Mucosa of stomach (tissue), 1 donor: ENCODE data around the gene MAGOHB.
"Not testable (repeated sequence)": the region's sequence is repeated elsewhere in the genome, so short reads cannot be mapped to it uniquely, and the experiment has no call there.

Experiments
- H3K27me3 ChIP-seq: one replicate; pipeline ENCODE4 v1.7.0; 2013; ENCODE audit warnings: mild to moderate bottlenecking, low read length; ENCODE audit not compliant: control insufficient read depth, insufficient read depth
- H3K36me3 ChIP-seq: one replicate; pipeline ENCODE4 v1.7.0; 2013; ENCODE audit warnings: low read length; ENCODE audit not compliant: control insufficient read depth, insufficient read depth
- H3K4me1 ChIP-seq: one replicate; pipeline ENCODE4 v1.7.0; 2013; ENCODE audit warnings: mild to moderate bottlenecking, low read length; ENCODE audit not compliant: control insufficient read depth, insufficient read depth
- H3K4me3 ChIP-seq: one replicate; pipeline ENCODE4 v1.7.0; 2013; ENCODE audit warnings: low read length
- H3K9ac ChIP-seq: one replicate; pipeline ENCODE4 v1.7.0; 2013; ENCODE audit warnings: mild to moderate bottlenecking, low read length, moderate library complexity
- H3K9me3 ChIP-seq: one replicate; pipeline ENCODE4 v1.7.0; 2013; ENCODE audit warnings: mild to moderate bottlenecking, low read length, moderate library complexity; ENCODE audit not compliant: control insufficient read depth
- donor health status: Pancreatic carcinoma.

Gene MAGOHB

DNA sequence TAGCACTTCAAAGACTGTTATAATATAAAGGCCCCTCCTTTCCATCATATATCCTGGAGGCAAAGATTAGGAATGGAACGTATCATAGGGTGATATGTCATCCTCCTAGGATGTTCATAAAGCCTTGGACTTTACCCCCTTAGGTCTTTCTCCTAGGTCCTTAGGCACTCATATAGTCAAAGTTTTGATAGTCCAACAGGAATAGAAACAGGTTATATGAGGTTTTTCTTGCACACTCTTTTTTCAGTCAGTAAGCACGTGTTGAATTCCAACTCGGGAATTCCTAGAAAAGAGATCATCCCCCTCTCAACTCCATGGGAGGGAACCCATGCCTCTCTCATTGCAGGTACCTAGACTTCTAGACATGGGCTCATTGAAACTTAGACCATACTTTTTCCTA lies 20.1 kb upstream of the MAGOHB start:
- H3K27me3 ChIP-seq: no peaks in the 10 kb centered on the region

DNA sequence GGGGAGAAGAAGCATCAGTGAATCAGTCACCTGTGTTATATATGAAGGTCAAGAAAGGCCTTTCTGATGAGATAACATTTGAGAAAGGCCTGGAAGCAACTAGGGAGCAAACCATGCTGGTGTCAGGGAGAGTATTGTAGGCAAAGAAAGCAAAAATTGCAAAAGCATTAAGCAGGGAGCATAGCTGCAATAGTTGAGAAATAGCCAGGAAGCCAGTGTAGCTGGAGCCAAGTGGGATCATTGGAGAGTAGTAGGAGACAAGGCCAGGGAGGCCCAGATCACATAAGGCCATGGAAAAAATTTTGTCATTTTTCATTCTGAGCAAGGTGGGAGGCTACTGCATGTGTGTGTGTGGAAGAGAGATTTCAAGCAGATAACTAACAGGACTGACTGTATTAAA lies 18.8 kb upstream of the MAGOHB start:
- H3K36me3 ChIP-seq: no peaks in the 10 kb centered on the region
- H3K9ac ChIP-seq: no peak overlapping the region
- H3K4me1 ChIP-seq: peaks cover 33% of the 10 kb centered on the region
- H3K9me3 ChIP-seq: no peaks in the 10 kb centered on the region
- H3K4me3 ChIP-seq: no peak overlapping the region
- H3K27me3 ChIP-seq: no peaks in the 10 kb centered on the region

More for the DNA sequence above, 20.1 kb upstream of the MAGOHB start:
- no peak overlapping the region for H3K4me3 ChIP-seq
- H3K36me3 ChIP-seq: no peaks in the 10 kb centered on the region
- no peaks in the 10 kb centered on the region for H3K9me3 ChIP-seq
- no peak overlapping the region for H3K9ac ChIP-seq
- H3K4me1 ChIP-seq: peaks cover 44% of the 10 kb centered on the region

DNA sequence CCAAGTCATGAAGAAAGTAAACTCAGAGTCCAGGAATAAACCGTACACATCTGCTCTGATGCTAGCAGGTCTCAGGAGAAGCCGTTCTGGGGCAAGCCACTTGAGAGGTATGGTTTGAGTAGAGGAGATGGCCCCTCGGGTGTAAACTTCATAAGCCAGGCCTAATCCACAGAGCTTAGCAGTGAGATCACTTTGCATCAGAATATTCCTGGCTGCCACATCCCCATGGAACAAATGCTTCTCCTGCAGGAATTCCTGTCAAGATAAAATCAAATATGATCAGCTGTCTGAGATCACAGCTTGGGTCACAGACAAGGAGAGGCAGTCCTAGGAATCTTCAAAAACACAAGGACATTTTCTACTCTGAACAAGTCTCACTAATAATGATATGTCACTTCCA lies 11.2 kb upstream of the MAGOHB start:
- Histone ChIP-seq H3K4me1 (no peaks in the 10 kb centered on the region), H3K4me3 (no peak overlapping the region), H3K36me3 (no peaks in the 10 kb centered on the region), H3K9me3 (no peaks in the 10 kb centered on the region), H3K27me3 (no peaks in the 10 kb centered on the region), H3K9ac (no peak overlapping the region)

DNA sequence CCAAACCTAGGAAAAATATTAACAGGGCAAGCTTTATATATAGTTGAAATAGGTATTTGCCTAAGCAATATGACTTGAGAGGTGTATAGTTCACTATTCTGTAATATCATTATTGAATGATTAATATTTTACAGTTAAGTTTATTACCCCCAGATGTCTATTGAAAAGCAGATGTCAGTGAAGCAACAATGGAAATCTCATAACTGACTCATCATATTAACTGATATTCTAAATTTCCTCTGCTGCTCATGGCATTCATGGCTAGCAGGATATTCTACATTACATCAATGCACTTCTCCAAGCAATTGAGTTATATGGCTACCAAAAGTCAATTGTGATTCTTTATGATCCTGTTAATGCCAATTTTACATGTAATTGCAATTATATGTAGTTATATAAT lies 9.7 kb upstream of the MAGOHB start:
- Histone ChIP-seq H3K36me3 (no peaks in the 10 kb centered on the region), H3K27me3 (no peaks in the 10 kb centered on the region), H3K4me3 (no peak overlapping the region), H3K9me3 (no peaks in the 10 kb centered on the region), H3K9ac (no peak overlapping the region), H3K4me1 (no peaks in the 10 kb centered on the region)

DNA sequence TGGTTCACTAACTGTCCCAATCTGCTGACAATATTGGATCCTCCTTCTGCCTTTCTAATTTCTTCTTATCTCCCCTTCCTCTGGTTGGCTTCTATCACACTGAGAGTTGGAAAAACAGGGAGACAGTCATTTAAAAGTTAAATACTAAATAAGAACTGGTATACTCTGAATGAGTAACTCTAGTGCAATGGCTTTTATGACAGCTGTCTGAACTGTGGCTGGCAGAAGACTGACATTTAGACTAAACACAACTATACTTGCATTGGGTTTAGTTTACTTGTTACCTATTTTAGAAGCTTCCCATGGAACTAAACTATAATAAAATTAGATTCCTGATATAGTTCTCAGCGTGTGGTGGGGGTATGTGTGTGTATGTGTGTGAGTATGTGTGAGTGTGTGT lies 7.9 kb upstream of the MAGOHB start:
- Histone ChIP-seq H3K27me3 (no peaks in the 10 kb centered on the region), H3K9me3 (no peaks in the 10 kb centered on the region), H3K4me1 (peaks cover 3% of the 10 kb centered on the region), H3K9ac (no peak overlapping the region), H3K36me3 (no peaks in the 10 kb centered on the region), H3K4me3 (no peak overlapping the region)

DNA sequence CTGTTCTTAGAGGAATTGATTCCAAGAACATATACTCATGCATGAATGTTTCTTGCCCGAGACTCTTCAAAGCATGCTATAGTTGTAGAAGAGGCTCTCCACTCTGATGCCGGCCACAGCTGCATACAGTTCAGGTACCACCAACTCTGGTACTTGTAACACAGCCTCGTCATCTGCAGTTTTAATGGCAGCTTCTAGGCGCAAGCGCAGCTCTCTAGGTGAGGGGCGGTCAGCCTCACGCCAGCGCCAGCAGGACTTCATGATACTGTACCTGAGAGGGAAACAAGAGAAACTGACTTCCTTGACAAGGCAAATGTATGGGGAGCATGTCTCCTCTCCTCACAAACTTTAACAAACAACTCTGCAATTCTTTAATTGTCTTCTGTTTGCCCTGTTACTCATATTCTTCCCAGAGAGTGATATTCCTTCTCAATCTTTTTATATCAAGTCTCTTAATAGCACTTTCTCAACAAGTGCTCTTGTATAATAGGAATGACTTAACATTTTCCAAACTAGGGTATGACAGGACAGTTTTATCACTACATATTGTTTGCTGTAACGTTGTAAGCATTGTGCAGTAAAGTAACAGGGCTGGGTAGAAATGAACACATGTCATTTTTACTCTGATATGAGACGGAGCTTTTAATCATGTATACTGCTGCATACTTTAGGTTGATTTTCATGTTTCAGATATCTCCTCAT lies 6.8 kb upstream of the MAGOHB start:
- H3K9ac ChIP-seq: no peak overlapping the region
- H3K36me3 ChIP-seq: no peaks in the 10 kb centered on the region
- H3K9me3 ChIP-seq: no peaks in the 10 kb centered on the region
- H3K4me1 ChIP-seq: peaks cover 8% of the 10 kb centered on the region
- no peak overlapping the region for H3K4me3 ChIP-seq
- no peaks in the 10 kb centered on the region for H3K27me3 ChIP-seq

DNA sequence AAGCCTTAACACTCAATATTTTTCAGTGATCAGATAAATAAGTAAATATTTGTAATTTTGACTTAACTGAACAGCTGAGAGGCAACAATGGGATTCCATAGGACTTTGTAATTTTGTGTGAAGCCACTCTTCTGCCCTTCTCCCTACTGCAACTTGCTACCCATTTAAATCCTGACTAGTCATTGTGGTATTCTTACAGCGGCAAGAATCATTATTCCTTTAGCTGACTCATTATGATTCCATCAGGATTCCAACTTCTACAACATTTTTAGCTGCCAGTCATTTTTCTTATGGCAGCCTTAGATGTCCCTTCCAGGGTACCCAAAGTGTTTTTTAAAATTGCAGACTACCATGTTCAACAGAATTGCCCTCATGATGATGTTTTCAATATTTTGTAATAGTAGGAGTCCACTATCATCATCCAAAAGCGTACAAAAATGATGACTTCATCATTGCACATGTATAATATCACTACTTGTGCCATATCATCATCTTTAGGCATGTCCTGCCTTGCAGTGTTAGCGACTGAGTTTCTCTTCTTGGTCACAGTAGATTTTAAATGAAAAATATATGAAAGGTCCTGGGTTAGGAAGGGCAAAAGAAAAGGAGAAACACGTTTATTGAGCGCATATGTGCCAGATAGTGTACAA lies 5.1 kb upstream of the MAGOHB start:
- no peaks in the 10 kb centered on the region for H3K27me3 ChIP-seq
- no peaks in the 10 kb centered on the region for H3K9me3 ChIP-seq
- H3K4me3 ChIP-seq: no peak overlapping the region
- peaks cover 8% of the 10 kb centered on the region for H3K4me1 ChIP-seq
- H3K36me3 ChIP-seq: no peaks in the 10 kb centered on the region
- no peak overlapping the region for H3K9ac ChIP-seq

DNA sequence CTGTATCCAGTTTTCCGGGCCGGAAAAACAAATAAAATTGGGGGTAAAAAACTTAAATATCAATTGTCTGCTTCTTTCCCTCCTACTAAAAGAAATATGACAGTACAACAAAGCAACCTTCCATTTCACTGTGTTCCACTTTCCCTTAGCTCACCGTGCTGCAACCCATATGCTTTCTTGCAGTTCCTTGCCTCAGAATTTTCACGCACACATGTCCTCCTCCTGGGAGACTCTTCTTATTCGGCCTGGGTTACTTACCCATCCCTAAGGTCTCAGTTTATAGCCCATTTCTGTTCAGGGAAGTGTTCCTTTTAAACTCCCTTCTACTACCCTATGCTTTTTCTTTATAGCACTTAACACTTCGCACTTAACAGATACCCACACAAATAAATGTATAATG lies 4.5 kb upstream of the MAGOHB start:
- no peaks in the 10 kb centered on the region for H3K9me3 ChIP-seq
- H3K4me3 ChIP-seq: no peak overlapping the region
- H3K36me3 ChIP-seq: no peaks in the 10 kb centered on the region

DNA sequence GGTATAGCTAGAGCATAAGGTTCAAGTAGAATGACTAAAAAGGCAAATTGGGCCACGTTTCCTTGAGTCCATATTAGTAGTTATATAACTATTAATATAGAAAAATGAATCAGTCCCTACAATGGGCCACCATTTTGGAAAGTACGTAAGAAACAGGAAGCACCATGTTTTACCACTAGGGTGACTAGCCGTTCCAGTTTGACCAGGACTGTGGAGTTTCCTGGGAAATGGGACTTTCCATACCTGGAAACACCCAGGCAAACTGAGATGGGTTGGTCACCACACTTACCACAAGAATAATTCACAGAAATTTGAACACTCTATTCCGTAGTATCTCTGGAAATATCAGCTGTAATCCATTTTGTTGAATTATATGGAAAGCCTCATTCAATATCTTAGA lies 2.1 kb upstream of the MAGOHB start:
- Histone ChIP-seq H3K4me3 (no peak overlapping the region), H3K4me1 (peaks cover 16% of the 10 kb centered on the region), H3K27me3 (no peaks in the 10 kb centered on the region), H3K9me3 (no peaks in the 10 kb centered on the region), H3K36me3 (no peaks in the 10 kb centered on the region), H3K9ac (no peak overlapping the region)

More for the DNA sequence above, 4.5 kb upstream of the MAGOHB start:
- H3K4me1 ChIP-seq: peaks cover 9% of the 10 kb centered on the region
- no peaks in the 10 kb centered on the region for H3K27me3 ChIP-seq
- H3K9ac ChIP-seq: no peak overlapping the region

DNA sequence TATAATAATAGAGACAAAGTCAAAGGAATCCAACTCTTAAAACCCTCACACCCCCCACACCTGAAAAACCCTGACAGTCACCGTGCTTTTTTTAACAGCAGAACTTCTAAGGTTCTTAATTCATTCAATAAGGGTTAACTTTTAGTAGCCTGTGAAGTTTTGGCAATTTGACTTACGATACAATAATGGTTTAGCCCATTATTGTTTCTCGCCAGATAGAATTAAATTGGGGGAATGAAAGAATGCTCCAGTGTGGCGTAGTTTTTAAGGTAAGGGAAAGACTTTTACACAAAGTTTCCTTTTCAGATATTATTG lies 604 bp upstream of the MAGOHB start:
- H3K4me1 ChIP-seq: peaks cover 16% of the 10 kb centered on the region
- H3K9ac ChIP-seq: peak overlapping the region; percentile 92
- peak overlapping the region; percentile 89 for H3K4me3 ChIP-seq
- H3K36me3 ChIP-seq: no peaks in the 10 kb centered on the region
- no peaks in the 10 kb centered on the region for H3K27me3 ChIP-seq
- H3K9me3 ChIP-seq: no peaks in the 10 kb centered on the region

DNA sequence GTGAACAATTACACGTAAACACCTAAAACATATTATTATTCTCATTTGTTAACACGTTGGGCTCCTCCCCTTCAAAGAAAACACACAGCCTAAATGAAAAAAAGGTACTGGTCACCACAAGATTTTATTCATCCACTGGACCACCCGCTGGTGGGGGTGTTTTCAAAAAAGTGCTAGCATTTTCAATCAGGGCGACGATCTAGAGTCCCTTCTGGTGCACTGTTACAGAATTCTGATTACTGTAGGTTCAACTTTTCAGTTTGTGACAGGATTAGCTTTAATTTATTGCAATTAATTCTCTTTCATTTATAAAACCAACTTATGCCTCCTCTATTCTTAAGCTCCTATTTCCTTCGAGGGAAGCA lies 443 bp downstream of the MAGOHB start:
- H3K9ac ChIP-seq: peak overlapping the region; percentile 92

DNA sequence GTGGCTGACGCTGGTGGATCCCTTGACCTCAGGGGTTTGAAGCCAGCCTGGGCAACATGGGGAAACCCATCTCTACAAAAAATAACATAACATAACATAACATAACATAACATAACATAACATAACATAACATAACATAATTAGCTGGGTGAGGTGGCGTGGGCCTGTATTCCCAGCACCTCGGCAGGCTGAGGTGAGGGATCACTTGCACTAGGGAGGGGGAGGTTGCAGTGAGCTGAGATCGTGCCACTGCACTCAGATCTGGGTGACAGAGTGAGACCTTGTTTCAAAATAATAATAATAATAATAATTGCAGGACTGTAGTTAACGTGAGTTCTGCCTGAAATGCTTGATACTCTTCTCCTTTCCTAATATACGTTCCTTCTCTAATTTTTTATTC lies 1.3 kb downstream of the MAGOHB start:
- Histone ChIP-seq H3K9ac (peak overlapping the region; percentile 92), H3K9me3 (no peaks in the 10 kb centered on the region), H3K27me3 (no peaks in the 10 kb centered on the region), H3K4me1 (peaks cover 16% of the 10 kb centered on the region), H3K4me3 (no peak overlapping the region), H3K36me3 (no peaks in the 10 kb centered on the region)

More for the DNA sequence above, 443 bp downstream of the MAGOHB start:
- H3K36me3 ChIP-seq: no peaks in the 10 kb centered on the region
- no peaks in the 10 kb centered on the region for H3K27me3 ChIP-seq
- no peaks in the 10 kb centered on the region for H3K9me3 ChIP-seq
- peak overlapping the region; percentile 89 for H3K4me3 ChIP-seq
- peaks cover 16% of the 10 kb centered on the region for H3K4me1 ChIP-seq

DNA sequence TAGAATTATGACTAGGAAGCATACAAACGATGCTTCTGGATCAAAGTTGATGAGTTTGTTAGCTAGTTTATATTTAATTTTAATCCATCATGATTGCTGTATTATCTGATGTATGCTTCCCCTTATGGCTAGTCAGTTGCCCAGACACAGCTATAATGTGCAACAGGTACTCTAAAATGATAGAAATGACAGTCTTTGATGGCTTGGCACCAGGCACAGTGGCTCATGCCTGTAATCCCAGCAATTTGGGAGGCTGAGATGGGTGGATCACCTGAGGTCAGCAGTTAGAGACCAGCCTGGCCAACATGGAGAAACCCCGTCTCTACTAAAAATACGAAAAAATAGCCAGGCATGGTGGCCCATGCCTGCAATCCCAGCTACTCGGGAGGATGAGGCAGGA lies 2.2 kb downstream of the MAGOHB start:
- not testable (repeated sequence) for H3K36me3 ChIP-seq, H3K9ac ChIP-seq, H3K4me3 ChIP-seq, H3K9me3 ChIP-seq, H3K27me3 ChIP-seq
- H3K4me1 ChIP-seq: peaks cover 13% of the 10 kb centered on the region
